NT2/D1 (cell line): ENCODE results near the gene SAT2.

ENCODE experiments used
- SUZ12 ChIP-seq: IDR thresholded peaks from 2 replicates; pipeline ENCODE4 v1.6.1; 2011; ENCODE audit not compliant: insufficient read length, insufficient read depth; ENCODE audit errors: extremely low read depth
- YY1 ChIP-seq: IDR thresholded peaks from 2 replicates; pipeline ENCODE4 v1.6.1; 2011; ENCODE audit not compliant: insufficient read length, insufficient read depth
- ZNF274 ChIP-seq: IDR thresholded peaks from 2 replicates; pipeline ENCODE4 v1.6.1; 2011; ENCODE audit warnings: mild to moderate bottlenecking, low read depth, low read length

DNA sequence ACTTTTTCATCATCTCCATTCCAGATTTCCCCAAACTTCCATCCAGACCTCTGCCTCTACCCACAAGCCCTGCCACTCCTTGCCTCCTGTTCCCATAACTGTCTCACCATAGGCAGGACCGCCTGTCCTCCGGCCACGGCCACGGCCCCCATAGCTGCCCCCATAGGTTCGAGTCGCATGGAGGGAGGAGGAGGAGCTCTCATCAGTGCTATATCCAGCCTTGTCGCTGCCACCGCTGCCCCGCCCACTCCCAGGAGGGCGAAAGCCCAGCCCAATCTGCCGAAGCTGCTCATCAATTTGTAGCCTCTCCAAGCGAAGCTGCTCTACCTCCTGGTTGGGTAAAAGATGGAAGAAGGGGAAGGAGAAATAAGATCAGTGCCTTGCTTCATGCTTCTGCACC is 34.3 kb downstream of the SAT2 start:
- TF ChIP-seq SUZ12, result no peak
- no peak for TF ChIP-seq ZNF274
- no peak for TF ChIP-seq YY1
